RWPE2 (cell line): Measurements from ENCODE around the gene IDH2.

ENCODE experiments used
- ATAC-seq: fragments of 200-7000 bp; cut with Tn5 transposase; 3 replicates; pipeline ENCODE4 v1.9.1; 2021; ENCODE audit warnings: low read depth
- DNase-seq: peaks from one replicate; pipeline ENCODE4 v3.0.0-alpha.2; 2020; ENCODE audit warnings: low spot score
- H3K27ac ChIP-seq: fragments of 450-650 bp; 2 replicates; pipeline ENCODE4 v1.5.1; 2017; ENCODE audit warnings: mild to moderate bottlenecking; ENCODE audit not compliant: poor library complexity, severe bottlenecking
- H3K27me3 ChIP-seq: fragments of 250-450 bp; sonication (Bioruptor Pico); 2 replicates; pipeline ENCODE4 v1.5.1; 2021; ENCODE audit warnings: mild to moderate bottlenecking, moderate library complexity; ENCODE audit not compliant: insufficient read depth, poor library complexity, severe bottlenecking
- H3K36me3 ChIP-seq: fragments of 250-450 bp; sonication (Bioruptor Pico); 2 replicates; pipeline ENCODE4 v1.5.1; 2020; ENCODE audit warnings: low read depth, mild to moderate bottlenecking, moderate library complexity
- H3K4me1 ChIP-seq: fragments of 250-450 bp; sonication (Bioruptor Pico); 2 replicates; pipeline ENCODE4 v1.5.1; 2021; ENCODE audit warnings: mild to moderate bottlenecking, moderate library complexity; ENCODE audit not compliant: insufficient read depth, poor library complexity, severe bottlenecking
- H3K4me3 ChIP-seq: fragments of 250-450 bp; sonication (Bioruptor Pico); 2 replicates; pipeline ENCODE4 v1.5.1; 2021; ENCODE audit warnings: mild to moderate bottlenecking, moderate library complexity; ENCODE audit not compliant: severe bottlenecking
- H3K9me3 ChIP-seq: fragments of 250-450 bp; sonication (Bioruptor Pico); 2 replicates; pipeline ENCODE4 v1.5.1; 2021; ENCODE audit warnings: mild to moderate bottlenecking, moderate library complexity; ENCODE audit not compliant: severe bottlenecking
- TF ChIP-seq, protein P1 (sequence below): fragments of 450-650 bp; IDR thresholded peaks from one replicate; pipeline ENCODE4 v1.5.1; 2017; ENCODE audit warnings: mild to moderate bottlenecking, moderate library complexity; ENCODE audit not compliant: poor library complexity, severe bottlenecking

The IDH2 gene

GRCh38 chr15:90042356-90042755, 59.9 kb downstream of the IDH2 start:
- Histone ChIP-seq H3K36me3 (no peaks in the 10 kb centered on the region), H3K4me3 (no peak overlapping the region), H3K4me1 (peaks cover 30% of the 10 kb centered on the region), H3K27ac (no peak overlapping the region), H3K9me3 (no peaks in the 10 kb centered on the region), H3K27me3 (no peaks in the 10 kb centered on the region)
- TF ChIP-seq, protein P1, sequence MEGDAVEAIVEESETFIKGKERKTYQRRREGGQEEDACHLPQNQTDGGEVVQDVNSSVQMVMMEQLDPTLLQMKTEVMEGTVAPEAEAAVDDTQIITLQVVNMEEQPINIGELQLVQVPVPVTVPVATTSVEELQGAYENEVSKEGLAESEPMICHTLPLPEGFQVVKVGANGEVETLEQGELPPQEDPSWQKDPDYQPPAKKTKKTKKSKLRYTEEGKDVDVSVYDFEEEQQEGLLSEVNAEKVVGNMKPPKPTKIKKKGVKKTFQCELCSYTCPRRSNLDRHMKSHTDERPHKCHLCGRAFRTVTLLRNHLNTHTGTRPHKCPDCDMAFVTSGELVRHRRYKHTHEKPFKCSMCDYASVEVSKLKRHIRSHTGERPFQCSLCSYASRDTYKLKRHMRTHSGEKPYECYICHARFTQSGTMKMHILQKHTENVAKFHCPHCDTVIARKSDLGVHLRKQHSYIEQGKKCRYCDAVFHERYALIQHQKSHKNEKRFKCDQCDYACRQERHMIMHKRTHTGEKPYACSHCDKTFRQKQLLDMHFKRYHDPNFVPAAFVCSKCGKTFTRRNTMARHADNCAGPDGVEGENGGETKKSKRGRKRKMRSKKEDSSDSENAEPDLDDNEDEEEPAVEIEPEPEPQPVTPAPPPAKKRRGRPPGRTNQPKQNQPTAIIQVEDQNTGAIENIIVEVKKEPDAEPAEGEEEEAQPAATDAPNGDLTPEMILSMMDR: no peak
- no peak for ATAC-seq
- DNase-seq: no peak

- DNase-seq (no peak), ATAC-seq (no peak)
- H3K4me1 ChIP-seq: peaks cover 22% of the 10 kb centered on the region
- H3K27me3 ChIP-seq: no peaks in the 10 kb centered on the region
- H3K27ac ChIP-seq: no peak overlapping the region
- no peaks in the 10 kb centered on the region for H3K9me3 ChIP-seq
- TF ChIP-seq, protein P1: no peak
- H3K36me3 ChIP-seq: no peaks in the 10 kb centered on the region
- H3K4me3 ChIP-seq: no peak overlapping the region
Observed at GRCh38 chr15:90040618-90041017, 61.6 kb downstream of the IDH2 start.

DNA sequence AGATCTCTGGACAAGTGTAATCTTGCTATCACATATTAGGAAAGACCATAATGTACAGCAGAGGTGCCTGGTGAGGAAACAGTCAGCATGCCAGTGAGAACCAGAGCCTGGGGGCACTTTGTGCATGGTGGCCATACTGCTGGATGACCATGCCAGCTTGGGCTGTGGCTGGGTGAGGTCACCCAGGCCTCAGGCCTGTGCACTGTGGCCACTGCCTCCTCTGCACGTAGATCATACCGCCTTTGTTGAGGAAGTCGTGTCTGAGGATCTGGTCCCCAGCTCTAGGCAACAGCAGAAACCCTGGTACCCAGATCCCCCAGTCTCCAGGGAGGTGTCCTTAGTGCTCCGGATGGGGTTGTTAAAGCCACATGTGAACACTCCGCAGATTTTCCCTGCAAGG, 62.3 kb downstream of the IDH2 start:
- TF ChIP-seq, protein P1: no peak
- Histone ChIP-seq H3K9me3 (no peaks in the 10 kb centered on the region), H3K4me1 (peaks cover 28% of the 10 kb centered on the region), H3K36me3 (no peaks in the 10 kb centered on the region), H3K27me3 (no peaks in the 10 kb centered on the region), H3K27ac (no peak overlapping the region), H3K4me3 (no peak overlapping the region)
- ATAC-seq (no peak), DNase-seq (peak; percentile 55)

GRCh38 chr15:90038632-90039095, 63.6 kb downstream of the IDH2 start:
- Histone ChIP-seq H3K36me3 (no peaks in the 10 kb centered on the region), H3K9me3 (no peaks in the 10 kb centered on the region), H3K4me1 (peaks cover 41% of the 10 kb centered on the region), H3K4me3 (no peak overlapping the region), H3K27me3 (no peaks in the 10 kb centered on the region), H3K27ac (peak overlapping the region; percentile 7)
- DNase-seq: peak; percentile 19
- ATAC-seq: peak; percentile 4; the same call in 1 of the 3 replicates
- TF ChIP-seq, protein P1: no peak

DNA sequence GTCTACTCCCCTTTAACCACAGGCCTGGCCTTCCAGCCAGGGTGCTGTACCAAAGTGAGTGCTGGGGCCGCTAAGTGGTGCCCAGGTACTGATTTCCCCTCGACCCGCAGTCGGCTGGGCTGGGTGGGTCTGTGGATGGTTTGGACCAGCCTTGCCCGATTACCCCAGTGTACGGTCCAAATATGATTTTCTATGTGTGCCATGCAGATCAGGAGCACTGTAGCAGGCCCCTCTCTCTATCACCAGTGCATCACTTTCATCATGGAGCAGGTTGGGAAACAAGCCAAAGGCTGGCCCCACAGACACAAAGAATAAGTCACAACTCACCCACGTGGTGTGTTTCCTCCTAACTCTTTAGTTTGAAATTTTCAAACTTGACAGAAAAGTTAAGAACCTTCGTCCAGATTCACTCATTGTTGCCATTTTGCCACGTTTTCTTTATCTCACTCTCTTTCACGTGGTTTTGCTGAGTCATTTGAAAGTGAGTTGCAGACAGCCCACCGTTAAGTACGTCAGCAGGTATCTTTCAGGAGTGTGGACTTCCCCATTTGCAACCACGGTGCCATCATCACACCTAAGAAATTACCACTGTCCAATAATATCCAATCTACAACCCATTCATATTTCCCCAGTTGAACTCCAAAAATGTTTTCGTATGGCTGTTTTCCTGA, 64.2 kb downstream of the IDH2 start:
- H3K27ac ChIP-seq: peak overlapping the region; percentile 7
- TF ChIP-seq, protein P1: no peak
- H3K27me3 ChIP-seq: no peaks in the 10 kb centered on the region
- H3K4me1 ChIP-seq: peaks cover 41% of the 10 kb centered on the region
- ATAC-seq: no peak
- H3K9me3 ChIP-seq: no peaks in the 10 kb centered on the region
- no peaks in the 10 kb centered on the region for H3K36me3 ChIP-seq
- H3K4me3 ChIP-seq: no peak overlapping the region
- peak; percentile 65 for DNase-seq
